SK-N-MC (cell line): Measurements from ENCODE around the gene DNAAF1.

ENCODE experiments used
- EZH2 ChIP-seq: fragments of 200-600 bp; sonication (generic); IDR thresholded peaks from one replicate; pipeline ENCODE4 v1.6.1; 2017; ENCODE audit warnings: antibody characterized with exemption
- POLR2AphosphoS5 ChIP-seq: IDR thresholded peaks from 2 replicates; pipeline ENCODE4 v1.6.1; 2012; ENCODE audit warnings: mild to moderate bottlenecking, low read depth, low read length, borderline replicate concordance

- no peak for TF ChIP-seq POLR2AphosphoS5
- no peak for TF ChIP-seq EZH2
Measured at GRCh38 chr16:84183572-84183875, 38.4 kb downstream of the DNAAF1 start.
